ENCODE results near the gene EFCAB5. TPM values are rescaled to one million over a fixed set of nuclear protein-coding genes. Genes with fewer than 3 reads are reported as not detected.

Gene EFCAB5
- total and polyA plus RNA-seq, 4 donors = under 0.01 to 0.05 TPM; not detected in 2

DNA sequence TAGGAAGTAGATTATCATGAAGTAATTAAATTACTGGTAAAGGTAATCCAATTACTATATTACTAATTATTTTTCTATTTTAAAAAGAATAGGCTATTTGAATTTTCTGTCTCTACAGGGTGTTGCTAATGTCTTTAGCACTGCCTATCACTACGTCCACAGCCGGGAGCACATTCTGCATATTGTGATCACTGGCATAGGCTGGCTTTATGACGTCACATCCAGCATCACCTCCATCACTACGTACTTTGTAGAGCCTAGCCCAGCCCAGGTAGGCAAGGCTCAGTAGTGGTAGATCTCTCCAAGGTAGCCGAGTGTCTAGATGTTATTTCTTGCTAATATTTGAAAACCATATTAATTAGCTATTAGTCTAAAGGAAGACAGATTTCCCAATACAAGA lies 141.3 kb downstream of the EFCAB5 start:
- Histone ChIP-seq H3K27ac (ENCODE audit: low read depth in 1 of 2, low read length in 2 of 2) (no peak overlapping the region), H3K9me3 (ENCODE audit: control insufficient read depth in 4 of 4, low read length in 3 of 4) (no peaks in the 10 kb centered on the region), H3K36me3 (ENCODE audit: control insufficient read depth in 4 of 4, insufficient read depth in 3 of 4, low read depth in 1 of 4, low read length in 3 of 4) (no peaks in the 10 kb centered on the region), H3K4me1 (ENCODE audit: control insufficient read depth in 4 of 4, insufficient read depth in 4 of 4, low read length in 3 of 4) (no peaks in the 10 kb centered on the region), H3K9ac (ENCODE audit: low read depth in 1 of 2, low read length in 2 of 2) (no peak overlapping the region), H3K27me3 (ENCODE audit: control insufficient read depth in 4 of 4, insufficient read depth in 4 of 4, low read length in 3 of 4) (peaks cover 0 to 3% (median 0%) of the 10 kb centered on the region in 4 donors), H3K4me3 (ENCODE audit: low read depth in 1 of 3, low read length in 3 of 3) (no peak overlapping the region)
- DNase-seq (ENCODE audit: low spot score) = no peak
- WGBS = 90% methylated on average over 5 of the region's 5 CpGs
- TF ChIP-seq NR2F2 (IDR thresholded peaks at IDR 0.05) (no peak), GABPA (IDR thresholded peaks at IDR 0.05 in 1 of 2, conservative IDR thresholded peaks at IDR 0.05 in 1 of 2) (no peak), MAX (IDR thresholded peaks at IDR 0.05) (no peak), HNF4A (conservative IDR thresholded peaks at IDR 0.05) (no peak), HNF4G (IDR thresholded peaks at IDR 0.05) (no peak), TAF1 (conservative IDR thresholded peaks at IDR 0.05) (no peak), EGR1 (IDR thresholded peaks at IDR 0.05; ENCODE audit: low read depth in 2 of 2) (no peak), RXRA (IDR thresholded peaks at IDR 0.05) (no peak), JUND (IDR thresholded peaks at IDR 0.05) (no peak)
- TF ChIP-seq, protein P1, sequence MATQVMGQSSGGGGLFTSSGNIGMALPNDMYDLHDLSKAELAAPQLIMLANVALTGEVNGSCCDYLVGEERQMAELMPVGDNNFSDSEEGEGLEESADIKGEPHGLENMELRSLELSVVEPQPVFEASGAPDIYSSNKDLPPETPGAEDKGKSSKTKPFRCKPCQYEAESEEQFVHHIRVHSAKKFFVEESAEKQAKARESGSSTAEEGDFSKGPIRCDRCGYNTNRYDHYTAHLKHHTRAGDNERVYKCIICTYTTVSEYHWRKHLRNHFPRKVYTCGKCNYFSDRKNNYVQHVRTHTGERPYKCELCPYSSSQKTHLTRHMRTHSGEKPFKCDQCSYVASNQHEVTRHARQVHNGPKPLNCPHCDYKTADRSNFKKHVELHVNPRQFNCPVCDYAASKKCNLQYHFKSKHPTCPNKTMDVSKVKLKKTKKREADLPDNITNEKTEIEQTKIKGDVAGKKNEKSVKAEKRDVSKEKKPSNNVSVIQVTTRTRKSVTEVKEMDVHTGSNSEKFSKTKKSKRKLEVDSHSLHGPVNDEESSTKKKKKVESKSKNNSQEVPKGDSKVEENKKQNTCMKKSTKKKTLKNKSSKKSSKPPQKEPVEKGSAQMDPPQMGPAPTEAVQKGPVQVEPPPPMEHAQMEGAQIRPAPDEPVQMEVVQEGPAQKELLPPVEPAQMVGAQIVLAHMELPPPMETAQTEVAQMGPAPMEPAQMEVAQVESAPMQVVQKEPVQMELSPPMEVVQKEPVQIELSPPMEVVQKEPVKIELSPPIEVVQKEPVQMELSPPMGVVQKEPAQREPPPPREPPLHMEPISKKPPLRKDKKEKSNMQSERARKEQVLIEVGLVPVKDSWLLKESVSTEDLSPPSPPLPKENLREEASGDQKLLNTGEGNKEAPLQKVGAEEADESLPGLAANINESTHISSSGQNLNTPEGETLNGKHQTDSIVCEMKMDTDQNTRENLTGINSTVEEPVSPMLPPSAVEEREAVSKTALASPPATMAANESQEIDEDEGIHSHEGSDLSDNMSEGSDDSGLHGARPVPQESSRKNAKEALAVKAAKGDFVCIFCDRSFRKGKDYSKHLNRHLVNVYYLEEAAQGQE (IDR thresholded peaks at IDR 0.05) = no peak

DNA sequence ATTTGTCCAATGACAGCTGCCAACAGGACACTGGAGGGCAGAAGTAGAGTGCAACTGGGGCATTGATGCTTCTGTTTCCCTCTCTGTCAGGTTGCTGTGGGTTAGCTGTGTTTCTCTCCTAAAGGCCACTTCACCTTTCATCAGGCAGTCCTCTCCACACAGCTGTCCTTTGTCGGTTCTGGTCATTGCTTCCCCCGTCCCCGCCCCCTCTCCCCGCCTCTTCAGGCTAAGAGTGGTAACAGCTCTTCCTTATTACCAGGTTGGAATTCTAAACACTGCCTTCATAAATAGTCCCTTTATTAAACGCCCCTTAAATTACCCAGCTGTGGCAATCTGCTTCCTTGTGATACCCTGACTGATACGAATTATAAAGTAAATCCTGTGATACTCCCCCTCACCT lies 143.4 kb downstream of the EFCAB5 start:
- TF ChIP-seq HNF4A (conservative IDR thresholded peaks at IDR 0.05) = no peak
- TF ChIP-seq ATF3 (IDR thresholded peaks at IDR 0.05) = no peak
- no peak for TF ChIP-seq HNF4G (IDR thresholded peaks at IDR 0.05)
- no peak for TF ChIP-seq RXRA (IDR thresholded peaks at IDR 0.05)
- TF ChIP-seq MAX (IDR thresholded peaks at IDR 0.05) = no peak
- no peak for TF ChIP-seq FOXA2 (IDR thresholded peaks at IDR 0.05)
- TF ChIP-seq TAF1 (conservative IDR thresholded peaks at IDR 0.05) = no peak
- TF ChIP-seq, protein P2, sequence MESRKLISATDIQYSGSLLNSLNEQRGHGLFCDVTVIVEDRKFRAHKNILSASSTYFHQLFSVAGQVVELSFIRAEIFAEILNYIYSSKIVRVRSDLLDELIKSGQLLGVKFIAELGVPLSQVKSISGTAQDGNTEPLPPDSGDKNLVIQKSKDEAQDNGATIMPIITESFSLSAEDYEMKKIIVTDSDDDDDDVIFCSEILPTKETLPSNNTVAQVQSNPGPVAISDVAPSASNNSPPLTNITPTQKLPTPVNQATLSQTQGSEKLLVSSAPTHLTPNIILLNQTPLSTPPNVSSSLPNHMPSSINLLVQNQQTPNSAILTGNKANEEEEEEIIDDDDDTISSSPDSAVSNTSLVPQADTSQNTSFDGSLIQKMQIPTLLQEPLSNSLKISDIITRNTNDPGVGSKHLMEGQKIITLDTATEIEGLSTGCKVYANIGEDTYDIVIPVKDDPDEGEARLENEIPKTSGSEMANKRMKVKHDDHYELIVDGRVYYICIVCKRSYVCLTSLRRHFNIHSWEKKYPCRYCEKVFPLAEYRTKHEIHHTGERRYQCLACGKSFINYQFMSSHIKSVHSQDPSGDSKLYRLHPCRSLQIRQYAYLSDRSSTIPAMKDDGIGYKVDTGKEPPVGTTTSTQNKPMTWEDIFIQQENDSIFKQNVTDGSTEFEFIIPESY (IDR thresholded peaks at IDR 0.05) = no peak
- TF ChIP-seq FOXA1 (IDR thresholded peaks at IDR 0.05) = no peak
- no peak for TF ChIP-seq NR2F2 (IDR thresholded peaks at IDR 0.05)
- TF ChIP-seq EGR1 (IDR thresholded peaks at IDR 0.05; ENCODE audit: low read depth in 2 of 2) = no peak
- TF ChIP-seq CTCF (IDR thresholded peaks at IDR 0.05; ENCODE audit: low read depth, low read length, missing input control) = no peak
- no peak overlapping the region for H3K27ac ChIP-seq (ENCODE audit: low read depth in 1 of 2, low read length in 2 of 2)
- no peak overlapping the region for H3K9ac ChIP-seq (ENCODE audit: low read depth in 1 of 2, low read length in 2 of 2)
- 49% methylated on average over 6 of the region's 6 CpGs for WGBS
- no peak overlapping the region for H3K4me3 ChIP-seq (ENCODE audit: low read depth in 1 of 3, low read length in 3 of 3)
- no peaks in the 10 kb centered on the region for H3K36me3 ChIP-seq (ENCODE audit: control insufficient read depth in 4 of 4, insufficient read depth in 3 of 4, low read depth in 1 of 4, low read length in 3 of 4)
- H3K9me3 ChIP-seq (ENCODE audit: control insufficient read depth in 4 of 4, low read length in 3 of 4) = no peaks in the 10 kb centered on the region
- peaks cover 0 to 3% (median 0%) of the 10 kb centered on the region in 4 donors for H3K27me3 ChIP-seq (ENCODE audit: control insufficient read depth in 4 of 4, insufficient read depth in 4 of 4, low read length in 3 of 4)
- H3K4me1 ChIP-seq (ENCODE audit: control insufficient read depth in 4 of 4, insufficient read depth in 4 of 4, low read length in 3 of 4) = no peaks in the 10 kb centered on the region
- no peak for DNase-seq (ENCODE audit: low spot score)
